GM13977 (cell line): ENCODE data around the gene CLIP1.
"Not testable (repeated sequence)": the region's sequence is repeated elsewhere in the genome, so short reads cannot be mapped to it uniquely, and the experiment has no call there.

Experiments
- DNase-seq: peaks from one replicate; pipeline ENCODE4 v3.0.0; 2012; ENCODE audit warnings: low spot score
- CTCF ChIP-seq: IDR thresholded peaks from 2 replicates; pipeline ENCODE4 v1.5.1; 2012; ENCODE audit warnings: mild to moderate bottlenecking, control low read depth; ENCODE audit not compliant: insufficient read depth; ENCODE audit errors: extremely low read depth, missing control alignments
- in situ Hi-C: fragments of 300-500 bp; cut with MboI; formaldehyde crosslinking; loops from one replicate; pipeline ENCODE4 v1.12.0; 2022; ENCODE audit warnings: low sequenced_read_pairs, low pct_unique_long_range_greater_than_20kb, mixed read lengths, inconsistent platforms; ENCODE audit not compliant: unreplicated experiment

Gene CLIP1

DNA sequence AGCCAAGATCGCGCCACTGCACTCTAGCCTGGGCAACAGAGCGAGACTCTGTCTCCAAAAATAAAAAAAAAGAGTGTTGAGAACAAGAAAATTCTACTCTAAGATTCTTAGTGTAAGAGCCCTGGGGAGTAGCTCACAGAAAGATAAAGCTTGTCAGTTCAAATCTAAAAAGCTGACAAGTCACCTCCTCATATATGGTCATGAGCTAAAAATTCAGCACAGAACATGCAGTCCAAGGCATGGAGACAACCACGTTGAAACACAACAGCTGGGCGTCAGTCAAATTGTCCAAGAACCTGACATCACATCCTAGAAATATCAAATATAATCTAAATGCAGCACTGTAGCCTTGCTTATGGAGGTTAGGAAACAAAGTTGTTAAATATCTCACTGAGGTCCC lies 47.8 kb downstream of the CLIP1 start:
- DNase-seq, result no peak
- in situ Hi-C loops, result no loop called here

DNA sequence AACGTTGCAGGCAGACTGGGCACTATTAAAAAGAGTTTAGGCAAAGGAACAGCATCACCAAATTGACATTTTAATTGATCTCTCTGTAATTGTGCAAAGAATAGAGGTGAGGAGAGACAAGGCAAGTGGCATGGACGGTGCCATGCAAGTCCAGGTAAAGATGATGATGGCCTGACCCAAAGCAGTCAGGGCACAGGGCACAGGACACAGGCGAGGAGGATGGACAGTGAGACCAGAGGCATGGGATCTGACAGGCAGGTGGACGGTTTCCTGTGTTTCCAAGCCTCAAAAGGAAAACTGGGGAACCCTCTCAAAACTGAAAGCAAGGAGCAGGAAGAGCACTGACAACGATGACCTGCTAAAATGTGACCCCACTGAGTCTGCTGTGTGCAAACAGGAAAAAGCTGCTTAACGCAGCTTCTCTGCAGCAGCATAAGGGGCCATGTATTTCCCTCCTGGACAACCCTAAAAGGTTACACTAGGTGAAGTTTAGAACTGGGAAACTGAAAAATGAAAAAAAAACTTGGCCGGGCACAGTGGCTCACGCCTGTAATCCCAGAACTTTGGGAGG lies 50.9 kb downstream of the CLIP1 start:
- in situ Hi-C loops, result no loop called here
- no peak for DNase-seq
- TF ChIP-seq CTCF, result no peak

More for the DNA sequence above, 47.8 kb downstream of the CLIP1 start:
- TF ChIP-seq CTCF, result no peak

DNA sequence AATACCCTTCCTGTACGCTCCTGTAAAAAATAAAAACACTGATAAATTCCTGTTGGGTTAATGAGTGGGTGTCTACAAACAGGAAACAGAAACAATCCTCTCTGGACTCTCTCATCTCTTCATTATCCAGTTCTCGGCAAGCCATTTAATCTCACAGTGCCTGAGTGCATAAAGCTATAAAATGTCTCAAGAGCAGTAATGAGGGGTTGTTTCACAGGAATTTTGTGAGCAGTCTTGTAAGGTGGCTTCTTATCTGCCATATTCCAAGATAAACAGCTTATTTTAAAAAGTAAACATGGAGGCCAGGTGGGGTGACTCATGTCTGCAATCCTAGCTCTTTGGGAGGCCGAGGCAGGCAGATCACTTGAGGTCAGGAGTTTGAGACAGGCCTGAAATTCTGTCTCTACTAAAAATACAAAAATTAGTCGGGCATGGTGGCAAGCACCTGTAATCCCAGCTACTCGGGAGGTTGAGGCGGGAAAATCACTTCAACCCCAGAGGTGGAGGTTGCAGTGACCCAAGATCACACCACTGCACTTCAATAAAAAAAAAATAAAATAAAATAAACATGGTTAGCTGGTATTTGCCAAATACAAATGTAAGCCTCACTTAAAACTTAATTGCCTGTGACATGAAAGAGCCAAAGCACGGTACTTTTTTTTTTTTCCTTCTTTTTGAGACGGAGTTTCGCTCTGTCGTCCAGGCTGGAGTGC lies 54.0 kb downstream of the CLIP1 start:
- DNase-seq, result no peak
- no peak for TF ChIP-seq CTCF
- in situ Hi-C loops, result no loop called here

DNA sequence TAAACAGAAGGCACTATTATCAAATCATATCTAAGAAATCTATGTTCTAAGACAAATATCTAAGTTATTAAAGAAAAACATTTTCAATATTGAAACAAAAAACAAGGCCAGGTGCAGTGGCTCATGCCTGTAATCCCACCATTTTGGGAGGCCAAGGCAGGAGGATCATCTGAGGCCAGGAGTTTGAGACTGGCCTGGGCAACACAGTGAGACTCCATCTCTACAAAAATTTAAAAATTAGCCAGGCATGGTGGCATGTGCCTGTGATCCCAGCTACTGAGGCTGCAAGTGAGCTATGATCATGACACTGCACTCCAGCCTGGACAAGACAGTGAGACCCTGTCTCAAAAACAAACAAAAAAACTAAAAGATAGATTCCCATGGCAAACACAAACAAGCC lies 54.8 kb downstream of the CLIP1 start:
- in situ Hi-C loops, DNase-seq: not testable (repeated sequence)

GRCh38 chr12:122366685-122367475 lies 55.6 kb downstream of the CLIP1 start:
- DNase-seq, result no peak
- TF ChIP-seq CTCF, result no peak
- in situ Hi-C loops, result no loop called here

DNA sequence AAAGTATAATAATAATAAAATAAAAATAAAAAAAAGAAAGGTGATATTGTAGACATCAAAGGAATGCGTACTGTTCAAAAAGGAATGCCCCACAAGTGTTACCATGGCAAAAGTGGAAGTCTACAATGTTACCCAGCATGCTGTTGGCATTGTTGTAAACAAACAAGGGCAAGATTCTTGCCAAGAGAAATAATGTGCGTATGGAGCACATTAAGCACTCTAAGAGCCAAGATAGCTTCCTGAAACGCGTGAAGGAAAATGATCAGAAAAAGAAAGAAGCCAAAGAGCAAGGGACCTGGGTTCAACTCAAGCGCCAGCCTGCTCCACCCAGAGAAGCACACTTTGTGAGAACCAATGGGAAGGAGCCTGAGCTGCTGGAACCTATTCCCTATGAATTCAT lies 57.2 kb downstream of the CLIP1 start:
- in situ Hi-C loops, result not testable (repeated sequence)

DNA sequence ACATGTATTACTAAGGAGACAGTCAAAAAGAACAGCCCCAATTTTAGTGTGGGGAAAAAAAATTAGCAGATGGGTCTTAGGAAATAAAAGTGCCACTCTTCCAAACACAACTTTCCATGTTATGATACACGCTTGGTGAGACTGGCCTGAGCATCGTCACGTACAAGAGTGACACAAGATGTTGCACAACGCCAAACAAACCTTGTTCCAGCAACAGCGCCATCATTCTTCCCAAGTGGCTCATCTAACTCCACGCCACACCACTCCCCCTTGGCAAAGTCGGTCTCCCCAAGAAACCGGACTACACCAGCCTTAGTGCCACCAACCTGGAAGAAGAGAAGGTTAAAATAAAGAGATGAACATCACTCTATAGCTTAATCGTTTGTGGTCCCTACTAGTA lies 58.7 kb downstream of the CLIP1 start:
- no peak for DNase-seq
- in situ Hi-C loops, result no loop called here
- TF ChIP-seq CTCF, result no peak

More for the DNA sequence above, 57.2 kb downstream of the CLIP1 start:
- DNase-seq, result not testable (repeated sequence)
